AG09319 (cell line): Measurements from ENCODE around the gene PTPRC.

Source experiments
- DNase-seq: peaks from one replicate; pipeline ENCODE4 v3.0.0-alpha.2; 2010; ENCODE audit warnings: low read depth; ENCODE audit errors: extremely low read depth
- CTCF ChIP-seq: IDR thresholded peaks from 2 replicates; pipeline ENCODE4 v1.5.1; 2011; ENCODE audit warnings: low read depth, mild to moderate bottlenecking, inconsistent platforms, low read length, moderate library complexity

The PTPRC gene

GRCh38 chr1:198648592-198648991 lies 9.8 kb downstream of the PTPRC start:
- TF ChIP-seq CTCF: no peak
- no peak for DNase-seq

- no peak for TF ChIP-seq CTCF
- DNase-seq: no peak
These were observed 10.6 kb downstream of the PTPRC start for GRCh38 chr1:198649232-198649967.

GRCh38 chr1:198649968-198650338 lies 11.1 kb downstream of the PTPRC start:
- no peak for DNase-seq
- no peak for TF ChIP-seq CTCF

- no peak for TF ChIP-seq CTCF
- DNase-seq: no peak
These were observed 11.7 kb downstream of the PTPRC start for GRCh38 chr1:198650506-198650905.

GRCh38 chr1:198651650-198652400 lies 13.0 kb downstream of the PTPRC start:
- no peak for TF ChIP-seq CTCF
- no peak for DNase-seq

- TF ChIP-seq CTCF: no peak
- no peak for DNase-seq
These were observed 15.1 kb downstream of the PTPRC start for GRCh38 chr1:198653808-198654413.

- DNase-seq: no peak
- no peak for TF ChIP-seq CTCF
These were observed 16.8 kb downstream of the PTPRC start for GRCh38 chr1:198655459-198656121.
